HUES48 (cell line): ENCODE results near the gene NME7.

Experiments used
- H3K27ac ChIP-seq: one replicate; pipeline ENCODE4 v1.7.0; 2013; ENCODE audit warnings: low read depth, low read length, inconsistent platforms
- H3K27me3 ChIP-seq: 2 replicates; pipeline ENCODE4 v1.6.1; 2013; ENCODE audit warnings: mild to moderate bottlenecking, low read length; ENCODE audit not compliant: control insufficient read depth, insufficient read depth
- H3K36me3 ChIP-seq: 2 replicates; pipeline ENCODE4 v1.6.1; 2013; ENCODE audit warnings: low read length; ENCODE audit not compliant: control insufficient read depth, insufficient read depth
- H3K4me1 ChIP-seq: 2 replicates; pipeline ENCODE4 v1.6.1; 2013; ENCODE audit warnings: mild to moderate bottlenecking, low read length; ENCODE audit not compliant: control insufficient read depth, insufficient read depth
- H3K4me3 ChIP-seq: 2 replicates; pipeline ENCODE4 v1.5.1; 2013; ENCODE audit warnings: mild to moderate bottlenecking, low read depth, low read length
- H3K9ac ChIP-seq: 2 replicates; pipeline ENCODE4 v1.6.1; 2013; ENCODE audit warnings: mild to moderate bottlenecking, low read depth, low read length, moderate library complexity
- H3K9me3 ChIP-seq: 2 replicates; pipeline ENCODE4 v1.6.1; 2013; ENCODE audit warnings: low read length; ENCODE audit not compliant: control insufficient read depth, insufficient read depth

Gene NME7

DNA sequence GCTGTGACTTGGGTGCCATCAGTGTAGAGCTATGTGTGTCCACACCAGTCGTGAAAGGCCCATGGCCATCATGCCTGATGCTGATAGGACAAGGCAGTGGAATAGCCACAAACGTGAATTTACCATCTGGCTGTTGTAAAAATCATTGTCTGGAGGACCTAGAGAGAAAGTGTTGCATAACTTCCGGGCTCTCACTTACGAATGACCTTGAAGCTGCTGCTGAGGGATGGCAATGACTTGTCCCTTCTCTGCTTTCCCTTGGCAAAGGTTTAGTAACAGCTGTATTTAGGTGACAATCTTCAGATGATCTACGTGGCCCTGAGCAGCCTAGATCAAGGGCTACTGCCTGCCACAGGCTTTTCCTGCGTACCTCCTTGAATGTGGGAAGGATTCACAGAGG lies 255.4 kb downstream of the NME7 start:
- H3K27ac ChIP-seq, result no peak overlapping the region
- H3K4me1 ChIP-seq, result peaks cover 42% of the 10 kb centered on the region

DNA sequence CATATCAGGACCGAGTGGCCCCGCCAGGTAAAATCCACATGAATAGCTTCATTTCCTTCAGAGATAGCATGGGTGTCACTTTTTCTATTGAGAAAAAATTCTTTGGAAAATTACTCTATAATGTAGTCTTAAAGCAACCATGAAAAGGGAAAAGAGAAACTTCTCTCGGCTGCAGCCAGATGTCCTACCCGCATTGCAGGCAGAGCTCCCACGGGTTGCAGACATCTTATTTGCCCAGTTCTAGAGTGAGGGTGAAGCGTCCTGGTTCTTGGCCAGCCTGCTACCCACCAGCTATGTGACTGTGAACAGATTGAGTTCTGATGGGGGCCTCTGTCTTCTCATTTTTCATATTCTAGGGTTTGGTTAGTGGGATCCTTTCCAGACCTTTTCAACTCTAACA lies 256.1 kb downstream of the NME7 start:
- Histone ChIP-seq H3K36me3 (peaks cover 38% of the 10 kb centered on the region), H3K9ac (no peak overlapping the region), H3K27me3 (no peaks in the 10 kb centered on the region), H3K27ac (no peak overlapping the region), H3K4me1 (peaks cover 42% of the 10 kb centered on the region), H3K9me3 (no peaks in the 10 kb centered on the region), H3K4me3 (no peak overlapping the region)

More for the DNA sequence above, 255.4 kb downstream of the NME7 start:
- Histone ChIP-seq H3K4me3 (no peak overlapping the region), H3K9me3 (no peaks in the 10 kb centered on the region), H3K36me3 (peaks cover 43% of the 10 kb centered on the region), H3K9ac (no peak overlapping the region), H3K27me3 (no peaks in the 10 kb centered on the region)

DNA sequence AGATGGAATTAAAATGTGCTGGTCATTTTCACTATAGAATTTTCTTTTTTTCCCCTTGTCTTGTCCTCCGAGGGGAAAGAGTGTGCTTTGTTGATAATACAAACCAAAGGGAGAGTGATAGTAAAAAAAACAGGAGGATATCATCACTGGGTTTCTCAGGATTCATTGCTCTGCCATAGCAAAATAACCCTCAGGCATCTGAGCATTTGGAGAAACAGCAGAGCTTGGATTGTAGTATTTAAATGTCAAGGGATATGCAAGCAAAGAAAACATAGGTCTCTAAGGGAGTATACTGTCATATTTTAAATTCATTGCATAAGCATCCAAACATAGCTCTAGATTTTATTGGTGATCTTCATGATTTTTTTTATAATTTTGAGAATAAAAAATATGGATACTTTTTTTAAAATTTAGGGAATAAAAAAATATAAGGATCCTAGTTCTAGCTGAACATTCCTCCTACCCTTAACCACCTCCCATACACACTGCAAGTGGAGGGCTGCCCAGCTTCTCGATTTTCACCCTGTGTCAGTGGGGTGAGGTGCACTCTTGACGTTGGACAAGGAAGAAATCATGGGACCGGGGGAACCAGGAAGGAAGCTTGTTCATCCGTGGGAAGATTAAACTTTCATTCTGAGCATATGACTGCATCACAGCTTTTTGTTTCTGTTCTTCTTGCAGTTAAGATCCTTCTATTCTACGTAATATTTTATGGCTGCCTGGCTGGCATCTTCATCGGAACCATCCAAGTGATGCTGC lies 256.7 kb downstream of the NME7 start:
- Histone ChIP-seq H3K27me3 (no peaks in the 10 kb centered on the region), H3K9me3 (no peaks in the 10 kb centered on the region), H3K4me1 (peaks cover 38% of the 10 kb centered on the region), H3K4me3 (no peak overlapping the region), H3K9ac (no peak overlapping the region), H3K36me3 (peaks cover 33% of the 10 kb centered on the region), H3K27ac (no peak overlapping the region)

DNA sequence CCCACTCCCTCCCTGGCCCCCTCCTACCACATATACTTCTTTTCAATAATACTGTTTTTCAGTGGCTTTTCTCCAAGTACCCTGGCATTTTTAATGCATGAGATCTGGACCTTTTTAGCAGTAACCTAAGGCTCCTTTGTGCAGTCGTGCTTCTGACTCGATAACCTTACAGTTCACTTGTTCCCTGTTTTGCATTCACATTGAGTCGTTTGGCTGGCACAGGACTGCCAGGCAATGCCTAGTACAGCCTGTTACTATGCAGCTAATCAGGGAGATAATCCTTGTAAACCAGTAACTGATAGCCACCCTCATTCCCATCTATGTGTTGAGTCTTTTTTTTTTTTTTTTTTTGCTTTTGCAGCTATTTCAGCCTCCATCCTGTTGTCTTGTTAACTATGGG lies 257.4 kb downstream of the NME7 start:
- Histone ChIP-seq H3K4me1 (peaks cover 38% of the 10 kb centered on the region), H3K27me3 (no peaks in the 10 kb centered on the region), H3K9me3 (no peaks in the 10 kb centered on the region), H3K4me3 (no peak overlapping the region), H3K9ac (no peak overlapping the region), H3K36me3 (peaks cover 30% of the 10 kb centered on the region), H3K27ac (peak overlapping the region; percentile 31)

DNA sequence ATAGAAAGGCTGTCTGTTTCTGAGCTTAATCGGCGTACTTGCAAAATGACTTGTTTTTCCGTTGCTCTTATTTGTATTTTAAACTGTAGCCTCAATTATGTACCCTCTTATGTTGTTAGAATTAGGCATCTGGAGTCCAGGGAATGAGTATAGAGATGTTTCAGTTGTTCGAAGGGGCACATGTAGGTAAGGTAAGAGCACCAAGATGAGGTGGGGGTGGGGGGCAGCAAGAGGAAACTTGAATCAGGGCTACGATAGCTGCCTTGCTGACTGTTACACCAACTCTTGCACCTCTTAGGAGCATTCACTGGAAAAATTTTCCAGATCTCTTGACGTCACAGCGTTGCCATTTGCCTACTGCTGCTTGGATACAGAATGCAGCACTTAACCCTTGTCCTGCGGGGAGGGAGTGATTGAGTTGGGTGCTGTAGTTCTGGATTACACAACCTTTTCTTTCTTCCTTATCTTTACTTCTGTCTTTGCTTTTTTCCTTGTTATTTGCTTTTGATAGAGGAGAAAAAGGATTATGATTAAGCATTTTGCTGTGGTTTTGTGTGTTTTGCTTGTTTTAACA lies 257.9 kb downstream of the NME7 start:
- H3K36me3 ChIP-seq, result peaks cover 30% of the 10 kb centered on the region
- peak overlapping the region; percentile 26; the same call in 1 of the 2 replicates for H3K4me3 ChIP-seq
- H3K27me3 ChIP-seq, result 0 out of 2 replicates have a peak, but pooled peaks cover 4% of the 10 kb centered on the region
- H3K9ac ChIP-seq, result no peak overlapping the region; the same call in 1 of the 2 replicates
- H3K4me1 ChIP-seq, result peaks cover 44% of the 10 kb centered on the region
- peak overlapping the region; percentile 31 for H3K27ac ChIP-seq
- no peaks in the 10 kb centered on the region for H3K9me3 ChIP-seq

DNA sequence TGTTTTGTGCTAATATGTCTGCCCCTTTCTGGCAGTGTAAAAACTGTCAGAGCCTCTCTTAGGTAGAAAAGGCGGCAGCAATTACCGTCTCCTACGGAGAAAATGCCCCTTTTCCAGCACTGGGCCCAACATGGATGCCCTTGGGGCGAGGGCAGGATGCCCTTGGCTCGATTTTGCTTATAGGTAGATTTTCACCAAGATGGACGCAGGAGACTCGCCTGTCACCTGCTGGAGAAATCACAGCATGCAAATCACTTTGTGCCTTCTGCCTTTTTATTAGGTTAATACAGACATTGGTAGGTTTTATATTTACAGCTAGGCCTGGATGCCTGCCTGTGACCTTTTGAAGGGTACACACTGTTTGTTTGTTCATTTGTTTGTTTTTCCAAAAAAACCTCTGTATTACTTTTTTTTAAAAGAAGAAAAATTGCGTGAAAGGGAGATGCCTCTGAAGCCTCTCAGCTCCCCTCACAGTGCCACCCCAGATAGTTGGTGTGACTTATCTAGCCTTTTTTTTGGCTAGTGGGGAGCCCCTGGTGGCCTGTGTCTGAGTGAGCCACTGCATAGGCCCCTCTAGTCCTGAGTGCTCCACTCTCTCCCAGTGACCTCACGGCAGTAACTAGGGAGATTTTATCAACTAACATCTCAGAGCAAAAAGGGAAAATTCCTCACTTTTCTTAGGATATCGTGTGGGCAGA lies 258.6 kb downstream of the NME7 start:
- Histone ChIP-seq H3K4me1 (peaks cover 44% of the 10 kb centered on the region), H3K36me3 (peaks cover 25% of the 10 kb centered on the region), H3K9ac (no peak overlapping the region; the same call in 1 of the 2 replicates), H3K9me3 (no peaks in the 10 kb centered on the region), H3K27me3 (peaks cover 10% of the 10 kb centered on the region; the same call in 1 of the 2 replicates), H3K27ac (peak overlapping the region; percentile 14), H3K4me3 (peak overlapping the region; percentile 93; the same call in 1 of the 2 replicates)

DNA sequence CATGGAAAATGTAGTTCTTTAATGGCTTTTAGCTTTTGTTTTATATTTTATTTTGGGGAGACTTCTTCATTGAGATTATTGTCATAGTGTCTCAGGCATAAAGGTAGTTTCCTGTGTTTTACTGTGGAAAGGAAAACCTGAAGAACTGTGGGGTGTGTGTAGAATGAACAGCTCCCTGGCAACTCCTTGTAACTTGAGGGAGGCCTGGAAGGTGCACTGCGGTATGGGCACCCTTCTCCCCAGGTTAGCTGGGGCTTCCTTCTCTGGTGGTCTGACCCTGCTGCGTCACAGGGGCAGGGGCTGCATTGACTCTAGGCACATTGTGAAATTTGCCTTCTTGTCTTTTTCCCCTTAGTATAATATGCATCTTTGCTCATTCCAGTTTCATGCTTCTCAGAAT lies 259.4 kb downstream of the NME7 start:
- Histone ChIP-seq H3K36me3 (peaks cover 17% of the 10 kb centered on the region), H3K9ac (no peak overlapping the region), H3K27ac (no peak overlapping the region), H3K9me3 (no peaks in the 10 kb centered on the region), H3K4me3 (peak overlapping the region; percentile 93), H3K27me3 (peaks cover 15% of the 10 kb centered on the region; the same call in 1 of the 2 replicates), H3K4me1 (peaks cover 43% of the 10 kb centered on the region)

DNA sequence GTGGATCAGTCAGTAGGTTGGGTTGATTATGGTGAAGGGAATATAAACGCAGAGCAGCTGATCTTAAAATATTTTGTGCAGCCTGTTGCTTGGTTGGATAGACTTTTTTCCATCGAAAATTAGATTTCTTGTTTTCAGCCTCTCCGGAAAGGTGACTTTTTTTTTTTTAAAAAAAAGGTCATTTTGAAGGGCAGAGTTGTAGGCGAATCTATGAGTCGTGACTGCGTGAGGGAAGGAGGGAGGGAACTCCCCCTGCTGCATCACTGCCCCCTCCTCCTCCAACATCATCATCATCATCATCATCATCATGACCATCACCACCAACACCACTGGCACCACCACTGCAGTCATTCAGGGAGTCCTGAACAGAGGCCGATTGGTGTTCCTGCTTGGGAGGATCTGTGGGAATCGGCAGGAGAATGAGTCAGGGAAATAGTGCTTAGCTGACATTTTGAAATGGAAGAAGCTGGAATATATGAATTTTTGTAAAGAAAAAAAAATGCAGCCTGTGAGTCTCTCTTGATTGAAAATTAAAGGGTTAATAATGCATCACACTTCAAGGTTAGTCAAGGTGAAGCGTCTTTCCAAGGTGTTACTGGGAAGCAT lies 259.9 kb downstream of the NME7 start:
- no peak overlapping the region for H3K27ac ChIP-seq
- H3K27me3 ChIP-seq, result peaks cover 15% of the 10 kb centered on the region; the same call in 1 of the 2 replicates
- H3K4me3 ChIP-seq, result peak overlapping the region; percentile 93
- H3K9me3 ChIP-seq, result no peaks in the 10 kb centered on the region
- peaks cover 46% of the 10 kb centered on the region for H3K4me1 ChIP-seq
- peaks cover 14% of the 10 kb centered on the region for H3K36me3 ChIP-seq
- H3K9ac ChIP-seq, result peak overlapping the region; percentile 86

DNA sequence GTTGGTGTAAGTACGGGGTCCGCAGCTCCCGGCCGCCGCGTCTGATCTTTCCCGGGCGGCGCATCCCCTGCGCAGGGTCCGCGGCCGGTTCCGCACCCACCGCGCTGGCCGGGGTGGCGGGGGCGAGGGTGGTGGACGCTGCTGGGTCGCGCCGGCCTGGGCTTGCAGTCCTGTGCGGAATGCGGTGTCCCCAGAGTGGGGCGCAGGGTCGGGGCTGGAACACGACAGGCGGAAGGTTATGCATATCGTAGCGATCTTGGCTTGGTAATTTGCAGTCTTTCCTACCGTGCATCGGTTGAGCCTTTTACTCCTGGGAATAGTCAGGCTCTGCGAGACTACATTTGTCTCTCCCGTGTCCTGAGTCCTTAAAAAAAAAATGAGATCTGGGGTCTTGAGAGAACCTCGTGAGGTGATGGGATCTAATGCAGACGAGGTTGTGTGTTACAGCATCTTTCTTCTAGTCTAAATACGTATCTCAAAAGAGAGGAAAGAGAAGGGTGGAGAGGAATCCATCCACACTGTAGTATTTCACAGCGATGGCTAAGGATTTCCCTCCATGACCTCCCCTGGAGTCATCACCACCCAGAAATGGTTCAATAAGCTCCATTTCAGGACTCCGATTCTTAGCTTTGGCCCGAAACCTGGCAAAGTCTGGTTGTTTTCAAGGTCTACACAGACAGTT lies 260.5 kb downstream of the NME7 start:
- Histone ChIP-seq H3K9me3 (no peaks in the 10 kb centered on the region), H3K9ac (peak overlapping the region; percentile 86), H3K27me3 (peaks cover 15% of the 10 kb centered on the region; the same call in 1 of the 2 replicates), H3K4me3 (peak overlapping the region; percentile 93), H3K27ac (peak overlapping the region; percentile 92), H3K36me3 (peaks cover 8% of the 10 kb centered on the region), H3K4me1 (peaks cover 50% of the 10 kb centered on the region)
